GM12865 (cell line): Measurements from ENCODE around the gene SLC6A20.
"Not testable (repeated sequence)": the region's sequence is repeated elsewhere in the genome, so short reads cannot be mapped to it uniquely, and the experiment has no call there.

Source experiments
- DNase-seq: peaks from one replicate; pipeline ENCODE4 v3.0.0; 2010; ENCODE audit warnings: low read depth
- H3K4me3 ChIP-seq: 2 replicates; pipeline ENCODE4 v1.5.1; 2011; ENCODE audit warnings: mild to moderate bottlenecking, low read depth, low read length, control low read depth
- TF ChIP-seq, protein P1 (sequence below): IDR thresholded peaks from 2 replicates; pipeline ENCODE4 v1.5.1; 2011; ENCODE audit warnings: low read length, control low read depth, low read depth, inconsistent platforms; ENCODE audit not compliant: insufficient read depth; ENCODE audit errors: missing control alignments

The SLC6A20 gene

DNA sequence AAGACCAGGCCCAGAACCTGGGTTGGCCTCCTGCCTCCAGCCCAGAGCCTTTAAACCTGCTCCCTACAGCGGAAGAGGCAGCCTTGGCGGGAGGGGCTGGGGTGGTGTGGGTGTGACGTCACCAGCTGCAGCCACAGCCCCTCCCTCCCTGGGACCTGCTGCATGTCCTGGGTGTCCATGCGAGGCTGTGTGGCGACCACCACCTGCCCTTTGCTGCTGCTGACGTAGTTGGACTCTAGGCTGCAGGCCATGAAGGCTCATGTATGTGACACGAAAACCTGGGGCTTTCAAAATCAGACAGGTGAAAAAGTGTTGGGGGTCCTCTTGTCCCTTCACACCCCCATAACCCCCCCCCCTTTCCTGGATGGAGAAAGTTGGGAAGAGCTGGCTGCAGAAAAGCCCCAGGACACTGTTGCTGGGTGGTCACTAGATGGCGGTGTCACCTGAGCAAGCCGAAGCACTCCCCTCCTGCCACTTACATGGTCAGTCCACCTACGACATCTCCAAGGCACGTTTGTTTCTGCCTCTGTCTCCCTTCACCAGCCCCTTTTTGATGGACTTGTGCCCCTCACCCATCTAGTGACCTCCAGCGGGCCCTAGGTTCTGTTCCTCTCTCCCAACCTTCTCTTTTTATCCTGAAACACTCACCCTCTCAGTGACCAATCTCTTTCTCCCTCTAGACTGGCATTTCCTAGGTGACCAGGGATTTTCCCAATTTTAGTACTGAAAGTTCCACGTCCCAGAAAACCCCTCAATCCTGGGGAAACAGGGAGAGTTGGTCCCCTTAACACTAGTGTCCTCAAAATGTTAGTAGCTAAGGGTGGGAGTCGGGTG lies 35.2 kb downstream of the SLC6A20 start:
- TF ChIP-seq, protein P1, sequence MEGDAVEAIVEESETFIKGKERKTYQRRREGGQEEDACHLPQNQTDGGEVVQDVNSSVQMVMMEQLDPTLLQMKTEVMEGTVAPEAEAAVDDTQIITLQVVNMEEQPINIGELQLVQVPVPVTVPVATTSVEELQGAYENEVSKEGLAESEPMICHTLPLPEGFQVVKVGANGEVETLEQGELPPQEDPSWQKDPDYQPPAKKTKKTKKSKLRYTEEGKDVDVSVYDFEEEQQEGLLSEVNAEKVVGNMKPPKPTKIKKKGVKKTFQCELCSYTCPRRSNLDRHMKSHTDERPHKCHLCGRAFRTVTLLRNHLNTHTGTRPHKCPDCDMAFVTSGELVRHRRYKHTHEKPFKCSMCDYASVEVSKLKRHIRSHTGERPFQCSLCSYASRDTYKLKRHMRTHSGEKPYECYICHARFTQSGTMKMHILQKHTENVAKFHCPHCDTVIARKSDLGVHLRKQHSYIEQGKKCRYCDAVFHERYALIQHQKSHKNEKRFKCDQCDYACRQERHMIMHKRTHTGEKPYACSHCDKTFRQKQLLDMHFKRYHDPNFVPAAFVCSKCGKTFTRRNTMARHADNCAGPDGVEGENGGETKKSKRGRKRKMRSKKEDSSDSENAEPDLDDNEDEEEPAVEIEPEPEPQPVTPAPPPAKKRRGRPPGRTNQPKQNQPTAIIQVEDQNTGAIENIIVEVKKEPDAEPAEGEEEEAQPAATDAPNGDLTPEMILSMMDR, result peak; percentile 84
- DNase-seq, result peak; percentile 85
- H3K4me3 ChIP-seq, result no peak overlapping the region

DNA sequence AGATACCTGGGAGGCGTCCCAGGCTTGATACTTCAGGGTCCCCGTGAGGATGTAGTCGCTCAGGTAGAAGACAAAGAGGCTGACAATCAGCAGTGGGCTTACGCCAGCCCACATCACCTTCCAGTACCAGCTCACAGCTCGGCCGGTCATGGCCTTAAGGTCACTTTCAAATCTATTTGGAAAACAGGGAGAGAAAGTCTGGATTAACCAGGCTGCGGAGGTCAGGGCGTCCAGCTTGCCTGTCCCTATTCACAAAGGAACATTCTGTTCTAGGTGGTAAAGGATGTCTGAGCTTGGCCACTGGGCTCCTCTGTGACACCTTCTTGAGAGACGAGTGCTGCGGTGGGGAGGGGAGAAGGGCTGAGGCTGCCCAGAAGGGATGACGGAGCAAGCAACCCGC lies 36.5 kb downstream of the SLC6A20 start:
- TF ChIP-seq, protein P1, result no peak
- no peak overlapping the region for H3K4me3 ChIP-seq
- DNase-seq, result no peak

DNA sequence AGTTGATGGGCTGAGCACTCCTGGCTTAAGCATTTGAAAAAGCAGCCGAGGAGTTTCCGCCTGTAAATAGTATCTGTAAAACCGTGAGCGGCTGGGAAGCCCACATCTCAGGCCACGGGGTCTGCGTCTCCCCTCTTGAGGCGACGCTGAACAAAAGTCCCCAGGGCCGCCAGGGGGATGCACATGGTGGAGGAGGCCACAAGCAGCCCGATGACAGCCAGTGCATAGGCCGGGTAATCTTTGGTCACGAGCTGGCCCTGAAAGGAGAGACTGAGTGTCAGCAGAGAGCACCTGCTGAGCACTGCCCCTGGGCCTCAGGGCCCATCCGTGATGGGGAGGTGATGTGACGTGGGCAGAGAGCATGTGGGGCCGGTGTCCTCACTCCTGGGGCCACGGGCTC lies 37.5 kb downstream of the SLC6A20 start:
- TF ChIP-seq, protein P1, result no peak
- H3K4me3 ChIP-seq, result no peak overlapping the region
- no peak for DNase-seq

DNA sequence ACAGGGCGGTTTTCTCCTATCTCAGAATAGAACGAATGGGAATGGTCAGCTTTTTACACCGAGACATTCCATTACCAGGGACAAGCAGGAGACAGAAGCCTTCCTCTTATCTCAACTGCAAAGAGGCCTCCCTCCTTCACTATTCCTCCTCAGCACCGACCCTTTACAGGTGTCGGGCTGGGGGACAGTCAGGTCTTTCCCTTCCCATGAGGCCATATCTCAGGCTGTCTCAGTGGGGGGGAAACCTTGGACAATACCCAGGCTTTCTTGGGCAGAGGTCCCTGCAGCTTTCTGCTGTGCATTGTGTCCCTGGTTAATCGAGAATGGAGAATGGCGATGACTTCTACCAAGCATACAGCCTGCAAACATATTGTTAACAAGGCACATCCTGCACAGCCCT lies 39.2 kb downstream of the SLC6A20 start:
- not testable (repeated sequence) for H3K4me3 ChIP-seq, DNase-seq

DNA sequence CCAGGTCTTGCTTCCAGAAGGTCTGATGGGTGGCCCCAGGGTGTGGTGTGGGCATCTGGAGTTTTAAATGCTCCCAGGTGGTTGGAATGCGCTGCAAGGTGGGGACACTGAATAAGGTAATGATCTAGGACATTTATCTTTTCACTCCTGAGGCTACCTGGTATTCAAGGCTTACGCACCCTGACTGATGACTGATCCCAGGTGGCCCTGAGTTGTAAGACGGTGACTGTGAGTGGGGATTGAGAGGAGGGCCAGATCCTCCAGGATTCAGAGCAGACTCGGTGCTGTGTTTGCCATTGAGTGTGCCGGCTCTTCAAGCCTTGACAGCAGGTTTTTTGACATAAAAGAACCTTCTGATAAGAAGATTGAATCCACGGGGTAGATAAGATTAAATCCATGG lies 40.3 kb downstream of the SLC6A20 start:
- TF ChIP-seq, protein P1, result no peak
- DNase-seq, result no peak
- no peak overlapping the region for H3K4me3 ChIP-seq

DNA sequence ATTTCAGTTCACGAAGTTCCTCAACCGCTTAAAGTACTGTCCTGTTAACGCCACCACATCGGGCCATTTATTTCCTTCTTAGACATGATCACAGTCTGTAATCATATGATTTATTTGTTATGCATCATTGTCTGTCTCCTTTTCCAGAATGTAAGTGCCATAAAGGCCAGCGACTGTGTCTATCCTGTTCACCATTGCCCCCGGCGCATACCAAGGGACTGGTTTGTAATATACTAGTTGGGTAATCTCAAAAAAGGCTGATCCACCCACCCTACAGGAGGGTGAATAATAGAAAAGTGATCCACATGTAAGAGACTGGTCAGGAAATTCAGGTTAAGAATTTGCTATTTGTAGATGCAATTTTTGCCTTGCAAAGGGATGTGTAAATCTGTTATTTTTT lies 41.9 kb downstream of the SLC6A20 start:
- DNase-seq, result no peak
- TF ChIP-seq, protein P1, result no peak
- H3K4me3 ChIP-seq, result no peak overlapping the region

DNA sequence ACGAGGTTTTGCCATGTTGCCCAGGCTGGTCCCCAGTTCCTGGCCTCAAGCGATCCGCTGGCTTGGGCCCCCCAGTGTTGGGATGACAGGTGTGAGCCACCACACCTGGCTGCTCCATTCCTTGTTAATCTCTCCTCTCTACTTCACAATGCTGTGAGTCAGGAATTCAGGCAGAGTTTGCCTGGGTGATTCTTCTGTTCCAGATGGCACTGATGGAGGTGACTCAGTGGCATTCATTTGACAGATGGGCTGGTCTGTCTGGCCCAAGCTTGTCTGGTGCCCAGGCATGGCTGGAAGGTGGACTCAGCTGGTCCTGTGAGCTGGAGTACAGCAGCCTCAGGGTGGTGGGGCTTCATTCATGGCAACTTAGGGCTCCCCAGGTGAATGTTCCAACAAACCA lies 43.2 kb downstream of the SLC6A20 start:
- TF ChIP-seq, protein P1, result no peak
- no peak for DNase-seq
- H3K4me3 ChIP-seq, result no peak overlapping the region
